RWPE1 (cell line): ENCODE results near the gene CCDC178.
"Not testable (repeated sequence)": the region's sequence is repeated elsewhere in the genome, so short reads cannot be mapped to it uniquely, and the experiment has no call there.

Experiments
- CTCF ChIA-PET: fragments of 350-600 bp; sonication (Branson Sonifier 250); formaldehyde crosslinking; extraction: SDS; loops from one replicate; lab custom pipeline; 2021; lab: Yijun Ruan, JAX
- POLR2A ChIA-PET: fragments of 400-600 bp; formaldehyde crosslinking; extraction: SDS; loops from one replicate; lab custom pipeline; 2020; ENCODE audit warnings: antibody characterized with exemption; ENCODE audit not compliant: low non-redundant PET; lab: Yijun Ruan, JAX
- DNase-seq: peaks from one replicate; pipeline ENCODE4 v3.0.0; 2012; ENCODE audit warnings: low spot score
- H3K27ac ChIP-seq: fragments of 450-650 bp; 2 replicates; pipeline ENCODE4 v1.5.1; 2017
- TF ChIP-seq, protein P1 (sequence below): fragments of 450-650 bp; conservative IDR thresholded peaks from 2 replicates; pipeline ENCODE4 v1.5.1; 2017; ENCODE audit warnings: low read depth, mild to moderate bottlenecking

CCDC178 gene

DNA sequence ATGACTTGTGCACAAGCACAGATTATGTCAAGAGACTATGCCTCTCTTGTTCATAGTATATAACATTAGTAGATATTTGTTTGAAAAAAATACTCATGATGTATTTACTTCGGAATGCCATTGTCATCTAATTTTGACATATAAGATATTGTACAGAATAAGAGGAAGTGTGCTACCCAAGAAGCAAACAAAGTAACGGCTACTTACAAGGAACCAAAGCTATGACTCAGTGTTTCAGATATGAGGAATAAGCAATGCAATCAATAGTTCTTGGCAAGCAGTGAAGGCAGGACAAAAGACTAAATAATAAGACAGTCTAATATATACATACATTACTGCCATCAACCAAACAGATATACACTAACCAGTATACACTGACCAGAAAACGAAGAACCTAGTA, 256.3 kb downstream of the CCDC178 start:
- ChIA-PET POLR2A (no interaction called here), CTCF (no interaction called here)
- TF ChIP-seq, protein P1, sequence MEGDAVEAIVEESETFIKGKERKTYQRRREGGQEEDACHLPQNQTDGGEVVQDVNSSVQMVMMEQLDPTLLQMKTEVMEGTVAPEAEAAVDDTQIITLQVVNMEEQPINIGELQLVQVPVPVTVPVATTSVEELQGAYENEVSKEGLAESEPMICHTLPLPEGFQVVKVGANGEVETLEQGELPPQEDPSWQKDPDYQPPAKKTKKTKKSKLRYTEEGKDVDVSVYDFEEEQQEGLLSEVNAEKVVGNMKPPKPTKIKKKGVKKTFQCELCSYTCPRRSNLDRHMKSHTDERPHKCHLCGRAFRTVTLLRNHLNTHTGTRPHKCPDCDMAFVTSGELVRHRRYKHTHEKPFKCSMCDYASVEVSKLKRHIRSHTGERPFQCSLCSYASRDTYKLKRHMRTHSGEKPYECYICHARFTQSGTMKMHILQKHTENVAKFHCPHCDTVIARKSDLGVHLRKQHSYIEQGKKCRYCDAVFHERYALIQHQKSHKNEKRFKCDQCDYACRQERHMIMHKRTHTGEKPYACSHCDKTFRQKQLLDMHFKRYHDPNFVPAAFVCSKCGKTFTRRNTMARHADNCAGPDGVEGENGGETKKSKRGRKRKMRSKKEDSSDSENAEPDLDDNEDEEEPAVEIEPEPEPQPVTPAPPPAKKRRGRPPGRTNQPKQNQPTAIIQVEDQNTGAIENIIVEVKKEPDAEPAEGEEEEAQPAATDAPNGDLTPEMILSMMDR: no peak
- no peak for DNase-seq
- no peak overlapping the region for H3K27ac ChIP-seq

DNA sequence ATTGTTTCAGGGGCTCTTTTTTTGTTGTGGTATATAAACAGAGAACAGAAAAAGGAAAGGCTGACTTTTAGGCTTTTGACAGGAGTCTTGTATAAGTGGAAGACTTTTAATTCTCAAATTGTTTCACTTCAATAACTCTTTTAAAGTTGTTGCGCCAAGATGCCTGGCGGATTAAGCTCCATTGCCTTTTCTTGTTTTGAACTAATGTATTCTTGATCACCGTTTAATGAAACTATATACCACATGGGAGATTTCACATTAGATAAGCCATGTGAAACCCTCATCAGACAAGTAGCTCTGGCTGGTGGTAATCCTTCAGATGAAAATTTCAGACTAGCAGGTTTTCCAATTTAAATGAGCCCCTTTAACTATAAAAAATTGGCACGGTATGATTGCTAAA, 257.4 kb downstream of the CCDC178 start:
- ChIA-PET POLR2A (no interaction called here), CTCF (no interaction called here)
- H3K27ac ChIP-seq: no peak overlapping the region
- no peak for DNase-seq
- TF ChIP-seq, protein P1: no peak

DNA sequence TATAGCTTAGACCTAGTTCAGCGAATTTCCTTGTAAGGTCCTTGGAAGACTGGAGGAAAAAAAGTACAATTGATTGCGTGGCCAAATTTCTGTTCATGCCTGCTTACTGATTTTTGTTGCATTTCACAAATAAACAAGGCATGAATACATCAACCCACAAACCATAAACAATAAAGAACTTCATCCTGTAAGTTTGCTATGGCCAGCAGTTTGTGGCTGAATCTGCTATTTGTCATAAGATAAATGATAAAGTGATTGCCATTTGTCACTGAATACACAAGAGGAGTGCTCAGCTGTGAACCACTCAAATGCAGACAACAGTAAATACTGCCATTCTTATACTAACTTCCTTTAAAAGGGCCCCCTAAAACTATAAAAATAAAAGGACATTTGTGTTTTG, 259.5 kb downstream of the CCDC178 start:
- DNase-seq: no peak
- H3K27ac ChIP-seq: no peak overlapping the region
- POLR2A ChIA-PET: no interaction called here
- TF ChIP-seq, protein P1: no peak
- CTCF ChIA-PET: no interaction called here

DNA sequence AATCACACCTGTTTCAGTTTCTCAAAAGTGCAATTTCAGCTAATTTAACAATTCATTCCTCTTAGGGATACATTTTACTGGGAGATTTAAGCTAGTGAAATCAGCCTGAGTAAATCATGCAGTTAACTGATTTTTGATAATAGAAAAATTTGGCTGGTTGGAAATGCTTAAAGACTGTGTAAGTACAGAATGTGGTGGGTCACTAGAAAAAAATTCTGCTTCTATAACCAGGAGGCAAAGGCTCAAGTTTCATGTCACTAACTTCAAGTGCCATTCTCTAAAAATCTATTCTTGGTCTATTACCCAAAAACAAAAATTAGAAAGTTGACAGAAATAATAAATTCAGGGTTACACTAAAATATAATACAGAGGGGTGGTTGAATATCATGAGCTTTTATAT, 271.3 kb downstream of the CCDC178 start:
- no peak overlapping the region for H3K27ac ChIP-seq
- CTCF ChIA-PET: no interaction called here
- POLR2A ChIA-PET: no interaction called here
- no peak for DNase-seq
- TF ChIP-seq, protein P1: no peak

DNA sequence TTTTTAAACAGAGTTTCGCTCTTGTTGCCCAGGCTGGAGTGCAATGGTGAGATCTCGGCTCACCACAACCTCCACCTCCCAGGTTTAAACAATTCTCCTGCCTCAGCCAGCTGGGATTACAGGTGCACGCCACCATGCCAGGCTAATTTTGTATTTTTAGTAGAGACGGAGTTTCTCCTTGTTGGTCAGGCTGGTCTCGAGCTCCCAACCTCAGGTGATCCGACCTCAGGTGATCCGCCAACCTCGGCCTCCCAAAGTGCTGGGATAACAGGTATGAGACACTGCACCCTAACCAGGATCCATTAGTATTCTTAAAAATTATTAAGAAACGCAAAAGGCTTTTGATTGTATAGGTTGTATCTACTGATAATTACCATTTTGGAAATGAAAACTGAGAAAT, 276.4 kb downstream of the CCDC178 start:
- CTCF ChIA-PET, POLR2A ChIA-PET, H3K27ac ChIP-seq, DNase-seq: not testable (repeated sequence)

DNA sequence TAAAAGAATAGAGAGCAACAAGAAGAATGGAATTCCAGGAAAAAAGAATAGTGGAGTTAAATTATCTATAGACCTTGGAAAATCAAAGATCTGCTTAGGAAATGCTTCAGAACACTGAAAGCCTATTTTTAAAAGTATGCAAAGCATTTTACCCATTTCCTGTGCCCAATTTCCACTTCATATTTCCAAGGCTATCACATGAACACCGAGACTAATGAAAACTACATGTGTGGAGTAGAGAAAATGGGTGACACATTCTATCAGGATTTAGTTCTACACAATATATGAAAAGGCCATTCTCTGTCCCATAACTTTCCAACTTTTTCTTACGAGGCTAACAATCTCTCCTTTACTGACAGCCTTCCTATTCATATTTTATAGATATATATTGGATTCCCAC, 279.4 kb downstream of the CCDC178 start:
- no peak for DNase-seq

DNA sequence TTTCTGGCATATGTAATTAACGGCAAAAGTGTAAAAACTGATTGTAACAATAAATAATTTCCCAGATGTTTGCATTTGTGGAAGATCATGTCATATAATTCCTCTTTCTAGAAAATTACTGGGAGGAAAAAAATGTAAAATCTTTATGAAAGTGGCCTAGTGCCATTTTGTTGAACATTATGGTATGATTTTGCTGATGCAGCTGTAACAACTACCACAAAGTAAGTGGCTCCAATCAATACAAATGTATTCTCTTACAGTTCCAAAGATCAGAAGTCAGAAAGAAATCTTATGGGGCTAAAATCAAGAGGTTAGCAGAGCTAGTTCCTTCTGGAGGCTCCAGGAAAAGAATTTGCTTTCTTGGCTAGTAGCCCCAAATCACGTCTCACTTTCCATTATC, 281.4 kb downstream of the CCDC178 start:
- DNase-seq: no peak
- CTCF ChIA-PET: no interaction called here
- TF ChIP-seq, protein P1: no peak
- no peak overlapping the region for H3K27ac ChIP-seq
- POLR2A ChIA-PET: no interaction called here

More for the DNA sequence above, 279.4 kb downstream of the CCDC178 start:
- H3K27ac ChIP-seq: no peak overlapping the region
- TF ChIP-seq, protein P1: no peak
- ChIA-PET POLR2A (no interaction called here), CTCF (no interaction called here)
